HG03135 (cell line): Measurements from ENCODE around the gene TPBGL.
"Not testable (repeated sequence)": the region's sequence is repeated elsewhere in the genome, so short reads cannot be mapped to it uniquely, and the experiment has no call there.

Source experiments
- ATAC-seq: cut with Tn5 transposase; IDR thresholded peaks from one replicate; pipeline ENCODE4 v1.9.1; 2021; ENCODE audit warnings: mild to moderate bottlenecking, moderate library complexity; ENCODE audit not compliant: unreplicated experiment

Gene TPBGL

GRCh38 chr11:75271730-75272129 is 31.2 kb downstream of the TPBGL start:
- no peak for ATAC-seq

GRCh38 chr11:75272391-75272790 is 31.8 kb downstream of the TPBGL start:
- ATAC-seq: no peak

GRCh38 chr11:75272821-75273301 is 32.3 kb downstream of the TPBGL start:
- no peak for ATAC-seq

GRCh38 chr11:75273411-75274391 is 33.1 kb downstream of the TPBGL start:
- ATAC-seq: no peak

- ATAC-seq: not testable (repeated sequence)
Observed at GRCh38 chr11:75274716-75275115, 34.1 kb downstream of the TPBGL start.

GRCh38 chr11:75275581-75275980 is 35.0 kb downstream of the TPBGL start:
- no peak for ATAC-seq

- ATAC-seq: no peak
Observed at GRCh38 chr11:75276186-75276585, 35.6 kb downstream of the TPBGL start.

- ATAC-seq: no peak
Observed at GRCh38 chr11:75276686-75277085, 36.1 kb downstream of the TPBGL start.

- ATAC-seq: no peak
Observed at GRCh38 chr11:75277211-75277805, 36.7 kb downstream of the TPBGL start.

GRCh38 chr11:75277991-75278790 is 37.6 kb downstream of the TPBGL start:
- ATAC-seq: no peak

GRCh38 chr11:75279273-75279672 is 38.7 kb downstream of the TPBGL start:
- no peak for ATAC-seq

GRCh38 chr11:75280227-75280701 is 39.7 kb downstream of the TPBGL start:
- no peak for ATAC-seq

GRCh38 chr11:75280770-75281468 is 40.3 kb downstream of the TPBGL start:
- no peak for ATAC-seq

GRCh38 chr11:75281469-75282095 is 41.0 kb downstream of the TPBGL start:
- ATAC-seq: no peak

- ATAC-seq: no peak
Observed at GRCh38 chr11:75283391-75283931, 42.9 kb downstream of the TPBGL start.

- ATAC-seq: no peak
Observed at GRCh38 chr11:75285776-75286360, 45.3 kb downstream of the TPBGL start.

GRCh38 chr11:75286826-75287465 is 46.4 kb downstream of the TPBGL start:
- ATAC-seq: no peak

GRCh38 chr11:75287579-75287978 is 47.0 kb downstream of the TPBGL start:
- no peak for ATAC-seq

- no peak for ATAC-seq
Observed at GRCh38 chr11:75289511-75289760, 48.9 kb downstream of the TPBGL start.
